Mesothelial cell of epicardium (in vitro differentiated cells): Measurements from ENCODE around the gene DEFB113. TPM values are rescaled to one million over a fixed set of nuclear protein-coding genes. Genes with fewer than 3 reads are reported as not detected.

Experiments used
- DNase-seq, 2 experiments: peaks; one replicate each; pipeline ENCODE4 v3.0.0; 2021; ENCODE audit warnings: low spot score in 2 of 2; ENCODE audit not compliant: unreplicated experiment in 2 of 2
- H3K27ac Mint-ChIP-seq: 2 replicates; pipeline ENCODE4 v1.8.0; 2021; ENCODE audit warnings: mixed read lengths
- H3K27me3 Mint-ChIP-seq: 2 replicates; pipeline ENCODE4 v1.8.0; 2021; ENCODE audit warnings: low read depth, mixed read lengths
- H3K36me3 Mint-ChIP-seq: 2 replicates; pipeline ENCODE4 v1.8.0; 2021; ENCODE audit warnings: mixed read lengths
- H3K4me1 Mint-ChIP-seq: 2 replicates; pipeline ENCODE4 v1.8.0; 2021; ENCODE audit warnings: mixed read lengths
- H3K4me3 Mint-ChIP-seq: 2 replicates; pipeline ENCODE4 v1.8.0; 2021; ENCODE audit warnings: mild to moderate bottlenecking, moderate library complexity, mixed read lengths
- H3K9me3 Mint-ChIP-seq: 2 replicates; pipeline ENCODE4 v1.8.0; 2021; ENCODE audit warnings: mixed read lengths
- total RNA-seq: library from RNA; stranded (reverse); gene quantifications from 3 replicates; pipeline ENCODE4 v1.2.1, GENCODE V29; 2021
- TF ChIP-seq, protein P1 (sequence below): fragments of 200-600 bp; sonication (generic); IDR thresholded peaks from one replicate; pipeline ENCODE4 v1.5.0; 2021; ENCODE audit warnings: antibody characterized with exemption; ENCODE audit not compliant: unreplicated experiment

DEFB113 gene
- total RNA-seq, 1 donor from 2014 or later = not detected

DNA sequence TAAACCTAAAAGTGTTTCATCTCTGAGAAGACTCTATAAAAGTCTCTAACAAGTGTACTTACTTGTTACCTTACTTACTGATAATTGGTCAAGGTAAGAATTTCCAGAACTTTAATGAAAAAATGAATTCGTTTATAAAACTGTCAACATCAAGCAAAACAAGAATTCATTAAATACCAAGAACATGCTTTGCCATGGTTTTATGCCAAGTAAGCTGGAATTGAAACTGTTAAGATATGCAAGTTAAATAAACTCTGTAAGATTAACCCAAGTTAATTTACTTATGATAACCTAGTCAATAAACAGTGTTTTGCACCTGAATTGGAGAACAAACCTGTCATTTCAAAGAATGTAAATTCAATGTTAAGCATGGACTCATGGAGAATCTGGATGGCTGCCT, 17.1 kb upstream of the DEFB113 start:
- Mint-ChIP-seq H3K36me3 (no peaks in the 10 kb centered on the region), H3K27me3 (no peaks in the 10 kb centered on the region), H3K9me3 (peaks cover 7% of the 10 kb centered on the region), H3K4me1 (peaks cover 2% of the 10 kb centered on the region), H3K4me3 (no peak overlapping the region), H3K27ac (no peak overlapping the region)
- TF ChIP-seq, protein P1, sequence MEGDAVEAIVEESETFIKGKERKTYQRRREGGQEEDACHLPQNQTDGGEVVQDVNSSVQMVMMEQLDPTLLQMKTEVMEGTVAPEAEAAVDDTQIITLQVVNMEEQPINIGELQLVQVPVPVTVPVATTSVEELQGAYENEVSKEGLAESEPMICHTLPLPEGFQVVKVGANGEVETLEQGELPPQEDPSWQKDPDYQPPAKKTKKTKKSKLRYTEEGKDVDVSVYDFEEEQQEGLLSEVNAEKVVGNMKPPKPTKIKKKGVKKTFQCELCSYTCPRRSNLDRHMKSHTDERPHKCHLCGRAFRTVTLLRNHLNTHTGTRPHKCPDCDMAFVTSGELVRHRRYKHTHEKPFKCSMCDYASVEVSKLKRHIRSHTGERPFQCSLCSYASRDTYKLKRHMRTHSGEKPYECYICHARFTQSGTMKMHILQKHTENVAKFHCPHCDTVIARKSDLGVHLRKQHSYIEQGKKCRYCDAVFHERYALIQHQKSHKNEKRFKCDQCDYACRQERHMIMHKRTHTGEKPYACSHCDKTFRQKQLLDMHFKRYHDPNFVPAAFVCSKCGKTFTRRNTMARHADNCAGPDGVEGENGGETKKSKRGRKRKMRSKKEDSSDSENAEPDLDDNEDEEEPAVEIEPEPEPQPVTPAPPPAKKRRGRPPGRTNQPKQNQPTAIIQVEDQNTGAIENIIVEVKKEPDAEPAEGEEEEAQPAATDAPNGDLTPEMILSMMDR = no peak
- DNase-seq = no peak

DNA sequence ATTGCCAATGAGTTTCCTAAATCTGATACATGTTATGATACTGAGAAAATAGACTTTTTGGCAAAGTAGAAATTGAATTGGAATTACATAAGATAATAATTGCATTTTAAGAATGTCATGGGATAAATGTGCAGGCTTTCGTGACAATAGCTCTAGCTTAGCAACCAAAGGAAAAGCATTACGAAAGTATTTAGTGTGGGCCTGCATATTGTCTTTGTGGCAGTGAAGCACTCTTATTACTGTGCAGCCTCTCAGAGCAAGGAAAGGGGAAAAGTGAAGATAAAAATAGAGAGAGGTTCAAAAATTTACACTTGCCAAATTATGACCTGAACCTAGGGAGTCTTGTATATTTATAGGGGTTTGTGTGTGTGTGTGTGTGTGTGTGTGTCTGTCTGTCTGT, 12.6 kb upstream of the DEFB113 start:
- Mint-ChIP-seq H3K9me3 (peaks cover 7% of the 10 kb centered on the region), H3K4me3 (no peak overlapping the region), H3K27ac (no peak overlapping the region), H3K4me1 (peaks cover 8% of the 10 kb centered on the region), H3K36me3 (no peaks in the 10 kb centered on the region), H3K27me3 (no peaks in the 10 kb centered on the region)
- no peak for DNase-seq
- TF ChIP-seq, protein P1 = no peak

DNA sequence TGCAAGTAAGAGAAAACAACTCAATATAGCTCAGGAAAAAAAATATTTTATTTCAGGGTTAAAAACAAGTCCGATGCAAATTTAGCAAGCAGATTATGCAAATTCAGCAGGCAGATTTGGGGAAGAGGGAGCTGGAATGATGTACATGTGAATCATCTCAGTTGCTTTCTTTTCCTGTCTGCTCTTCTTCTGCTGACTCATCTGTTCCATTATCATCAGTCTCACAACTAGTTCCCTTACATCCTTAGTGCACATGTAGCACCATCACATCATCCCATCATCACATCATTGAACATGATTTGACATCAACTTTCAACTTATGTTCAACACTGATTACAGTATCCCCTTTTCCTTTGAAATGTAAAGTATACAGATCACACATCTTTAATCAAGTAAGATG, 11.5 kb upstream of the DEFB113 start:
- Mint-ChIP-seq H3K9me3 (peaks cover 7% of the 10 kb centered on the region), H3K4me3 (no peak overlapping the region), H3K27ac (no peak overlapping the region), H3K4me1 (peaks cover 8% of the 10 kb centered on the region), H3K36me3 (no peaks in the 10 kb centered on the region), H3K27me3 (peaks cover 1% of the 10 kb centered on the region)
- TF ChIP-seq, protein P1 = no peak
- no peak for DNase-seq

DNA sequence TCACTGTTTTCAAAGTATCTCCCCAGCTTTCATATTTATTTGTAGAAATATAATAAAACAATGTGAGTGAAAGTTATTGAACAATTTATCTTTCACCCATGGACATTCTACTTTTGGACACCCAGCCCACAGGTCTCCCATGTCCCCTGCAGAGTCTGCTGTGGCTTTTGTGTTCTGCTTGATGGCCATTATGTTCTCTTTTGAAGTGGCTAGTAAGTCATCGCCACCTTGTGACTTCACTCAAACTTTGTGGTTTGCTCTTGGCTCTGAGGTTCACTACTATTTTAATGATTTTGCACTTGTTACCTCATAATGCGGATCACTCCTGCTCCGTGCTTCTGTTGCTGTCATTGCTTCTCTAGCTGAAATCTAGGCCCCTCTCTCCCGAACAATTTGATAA, 10.2 kb upstream of the DEFB113 start:
- peaks cover 2% of the 10 kb centered on the region for H3K27me3 Mint-ChIP-seq
- no peak overlapping the region for H3K27ac Mint-ChIP-seq
- H3K4me1 Mint-ChIP-seq = peaks cover 8% of the 10 kb centered on the region
- DNase-seq = no peak
- H3K36me3 Mint-ChIP-seq = no peaks in the 10 kb centered on the region
- TF ChIP-seq, protein P1 = no peak
- no peak overlapping the region for H3K4me3 Mint-ChIP-seq
- H3K9me3 Mint-ChIP-seq = peaks cover 7% of the 10 kb centered on the region

GRCh38 chr6:49978332-49979226, 9.2 kb upstream of the DEFB113 start:
- no peak overlapping the region for H3K27ac Mint-ChIP-seq

More at GRCh38 chr6:49978332-49979226, 9.2 kb upstream of the DEFB113 start:
- Mint-ChIP-seq H3K4me1 (peaks cover 8% of the 10 kb centered on the region), H3K4me3 (no peak overlapping the region), H3K9me3 (peaks cover 7% of the 10 kb centered on the region), H3K27me3 (peaks cover 2% of the 10 kb centered on the region), H3K36me3 (no peaks in the 10 kb centered on the region)
- TF ChIP-seq, protein P1 = no peak
- DNase-seq = no peak
